GM12878 (cell line): ENCODE data around the gene MRPS18B. TPM values are rescaled to one million over a fixed set of nuclear protein-coding genes. Genes with fewer than 3 reads are reported as not detected.

Experiments used
- ATAC-seq: fragments of 200-7000 bp; cut with Tn5 transposase; 3 replicates; pipeline ENCODE4 v1.9.1; 2020; ENCODE audit warnings: mild to moderate bottlenecking, moderate library complexity
- BruUV-seq: library from RNA; stranded (reverse); fragments of 400-500 nt; replicated peaks from 2 replicates; lab custom pipeline; 2021; lab: Mats Ljungman, UMichigan
- CTCF ChIA-PET: fragments of 300-600 bp; sonication (Branson Sonifier 250); formaldehyde crosslinking; extraction: SDS; loops from one replicate; lab custom pipeline; 2021; ENCODE audit warnings: inconsistent platforms; lab: Yijun Ruan, JAX
- POLR2A ChIA-PET: fragments of 350-600 bp; formaldehyde crosslinking; extraction: SDS; loops from one replicate; lab custom pipeline; 2021; ENCODE audit warnings: inconsistent platforms; lab: Charles Lee
- RAD21 ChIA-PET: fragments of 300-600 bp; sonication (Branson Sonifier 250); formaldehyde crosslinking; loops from one replicate; lab custom pipeline; 2023; ENCODE audit warnings: antibody characterized with exemption; ENCODE audit not compliant: unreplicated experiment; lab: Charles Lee
- SMC1A ChIA-PET: fragments of 300-600 bp; sonication (Branson Sonifier 250); formaldehyde crosslinking; loops from one replicate; lab custom pipeline; 2023; ENCODE audit not compliant: unreplicated experiment, uncharacterized antibody; lab: Charles Lee
- DNase-seq: peaks from one replicate; pipeline ENCODE4 v3.0.0-alpha.2; 2011; ENCODE audit warnings: low read depth, low spot score
- FAIRE-seq: peaks from 3 replicates; lab custom pipeline; 2011; peaks lifted over from hg19 to GRCh38; lab: Jason Lieb, UNC
- H2AFZ ChIP-seq: 2 replicates; pipeline ENCODE4 v1.6.0; 2011; ENCODE audit warnings: low read depth, low read length, control low read depth; ENCODE audit not compliant: control insufficient read depth
- H3K27ac ChIP-seq: 2 replicates; pipeline ENCODE4 v1.5.1; 2011; ENCODE audit warnings: control low read depth; ENCODE audit not compliant: control insufficient read depth, insufficient read depth
- H3K27me3 ChIP-seq, 2 experiments: replicated peaks in 1 of 2; 2 replicates each; pipeline versions ENCODE4 v1.6.0 to v1.6.1; 2011; ENCODE audit warnings: low read length in 1 of 2; ENCODE audit not compliant: control insufficient read depth in 2 of 2, insufficient read depth in 2 of 2
- H3K36me3 ChIP-seq, 2 experiments: 2 replicates each; pipeline ENCODE4 v1.5.1; 2011; ENCODE audit warnings: low read length in 1 of 2; ENCODE audit not compliant: control insufficient read depth in 2 of 2, insufficient read depth in 2 of 2
- H3K4me1 ChIP-seq: 2 replicates; pipeline ENCODE4 v1.6.1; 2011; ENCODE audit warnings: mild to moderate bottlenecking, low read length, moderate library complexity, mixed read lengths; ENCODE audit not compliant: control insufficient read depth, insufficient read depth
- H3K4me2 ChIP-seq: 2 replicates; pipeline ENCODE4 v1.6.0; 2011; ENCODE audit warnings: control low read depth; ENCODE audit not compliant: control insufficient read depth, insufficient read depth
- H3K4me3 ChIP-seq: fragments of 200-600 bp; sonication (generic); 2 replicates; pipeline ENCODE4 v1.5.1; 2016
- H3K79me2 ChIP-seq: 2 replicates; pipeline ENCODE4 v1.6.0; 2011; ENCODE audit warnings: low read length; ENCODE audit not compliant: control insufficient read depth, insufficient read depth
- H3K9ac ChIP-seq: 2 replicates; pipeline ENCODE4 v1.8.0; 2011; ENCODE audit warnings: low read length, control low read depth, mixed read lengths; ENCODE audit not compliant: control insufficient read depth, insufficient read depth
- H3K9me3 ChIP-seq: replicated peaks from 3 replicates; pipeline ENCODE4 v1.5.1; 2011; ENCODE audit warnings: mild to moderate bottlenecking, low read length; ENCODE audit not compliant: control insufficient read depth, insufficient read depth
- H4K20me1 ChIP-seq: 2 replicates; pipeline ENCODE4 v1.6.0; 2011; ENCODE audit not compliant: control insufficient read depth, insufficient read depth
- CBX3 ChIP-seq: fragments of 200-600 bp; sonication (generic); IDR thresholded peaks from 2 replicates; pipeline ENCODE4 v1.6.1; 2016; ENCODE audit warnings: low read depth, borderline replicate concordance
- ETV6 ChIP-seq, 2 experiments: fragments of 450-650 bp in 1 of 2; IDR thresholded peaks in 1 of 2; conservative IDR thresholded peaks in 1 of 2; 2 replicates each; pipeline ENCODE4 v1.6.1; 2014; ENCODE audit warnings: antibody characterized with exemption in 1 of 2, borderline replicate concordance in 1 of 2, low read depth in 1 of 2, mild to moderate bottlenecking in 1 of 2, moderate library complexity in 1 of 2
- HDAC2 ChIP-seq: fragments of 200-600 bp; sonication (generic); IDR thresholded peaks from 2 replicates; pipeline ENCODE4 v1.6.1; 2017
- IKZF2 ChIP-seq, 2 experiments: fragments of 450-650 bp; IDR thresholded peaks; 2 replicates each; pipeline ENCODE4 v1.6.1; 2017; ENCODE audit warnings: mild to moderate bottlenecking in 2 of 2, moderate library complexity in 2 of 2
- KLF5 ChIP-seq: fragments of 450-650 bp; IDR thresholded peaks from 2 replicates; pipeline ENCODE4 v1.6.1; 2014; ENCODE audit warnings: mild to moderate bottlenecking; ENCODE audit not compliant: partially characterized antibody
- NR2C2 ChIP-seq: IDR thresholded peaks from 2 replicates; pipeline ENCODE4 v1.6.1; 2011; ENCODE audit warnings: borderline replicate concordance, low read depth; ENCODE audit not compliant: control insufficient read depth, insufficient read length
- SPI1 ChIP-seq: IDR thresholded peaks from 2 replicates; pipeline ENCODE4 v1.6.1; 2011; ENCODE audit warnings: low read depth, mild to moderate bottlenecking, low read length, moderate library complexity, borderline replicate concordance; ENCODE audit not compliant: insufficient read depth
- STAT1 ChIP-seq: fragments of 450-650 bp; conservative IDR thresholded peaks from 2 replicates; pipeline ENCODE4 v1.6.1; 2014; ENCODE audit warnings: antibody characterized with exemption, mild to moderate bottlenecking
- TAF1 ChIP-seq: IDR thresholded peaks from 2 replicates; pipeline ENCODE4 v1.6.1; 2011; ENCODE audit warnings: mild to moderate bottlenecking, low read depth, low read length, borderline replicate concordance
- YY1 ChIP-seq: IDR thresholded peaks from 2 replicates; pipeline ENCODE4 v1.6.1; 2011; ENCODE audit warnings: low read depth, mild to moderate bottlenecking, low read length
- ZNF207 ChIP-seq: fragments of 450-650 bp; IDR thresholded peaks from 2 replicates; pipeline ENCODE4 v1.6.1; 2014; ENCODE audit warnings: antibody characterized with exemption, mild to moderate bottlenecking, borderline replicate concordance
- WGBS: methylation state at CpG from one replicate; pipeline ENCODE4 v1.1.6; 2016; ENCODE audit warnings: low lambda C conversion rate; ENCODE audit not compliant: insufficient replicate concordance, insufficient coverage; ENCODE audit errors: missing lambda C conversion rate; 5-methylcytosine and 5-hydroxymethylcytosine counted together
- in situ Hi-C: fragments of 300-500 bp; cut with MboI; formaldehyde crosslinking; loops from 9 replicates; pipeline ENCODE4 v1.14.3; 2018; ENCODE audit warnings: mixed read lengths
- intact Hi-C: fragments of 100-400 bp; cut with micrococcal nuclease; formaldehyde crosslinking; loops from one replicate; pipeline ENCODE4 v1.14.2; 2022; ENCODE audit not compliant: unreplicated experiment
- polyA plus RNA-seq, 11 experiments: library from polyadenylated mRNA; depleted of rRNA in 4 of 11; unstranded in 6 of 11; stranded (reverse) in 5 of 11; fragments of >200 nt; fragmentation: Nextera tagmentation in 4 of 11; fragmentation: Illumina TruSeq in 1 of 11; extraction: Ambion mirVana in 4 of 11; extraction: Trizol in 1 of 11; gene quantifications; 1 replicate in 1 of 11; 2 replicates in 10 of 11; pipeline versions ENCODE4 v1.2.1 to v1.2.3, GENCODE V29; 2011 to 2016; ENCODE audit warnings: inconsistent platforms in 2 of 11, missing spikeins in 2 of 11, low read depth in 1 of 11
- total RNA-seq, 4 experiments: library from RNA; depleted of rRNA in 3 of 4; stranded (reverse); fragments of >200 nt in 3 of 4; fragmentation: Illumina TruSeq in 1 of 4; extraction: Trizol in 1 of 4; gene quantifications; 2 replicates each; pipeline versions ENCODE4 v1.2.1 to v1.2.3, GENCODE V29; 2013 to 2021
- TF ChIP-seq, protein P1 (sequence below): fragments of 450-650 bp; IDR thresholded peaks from 2 replicates; pipeline ENCODE4 v1.6.1; 2018; ENCODE audit warnings: mild to moderate bottlenecking, low read depth, moderate library complexity; ENCODE audit not compliant: partially characterized antibody
- TF ChIP-seq, protein P2 (sequence below): fragments of 450-650 bp; IDR thresholded peaks from 2 replicates; pipeline ENCODE4 v1.6.1; 2016; ENCODE audit warnings: mild to moderate bottlenecking, moderate library complexity, borderline replicate concordance
- TF ChIP-seq, protein P3 (sequence below): IDR thresholded peaks from 2 replicates; pipeline ENCODE4 v1.6.1; 2012; ENCODE audit warnings: low read depth, low read length, improper control_type of control experiment

Gene MRPS18B
- total and polyA plus RNA-seq, 10 of the 15 experiments (the other 5 are each of a cell fraction or from before 2014, with no cell fraction given): 80.9 to 259 (median 140) TPM

- TF ChIP-seq, protein P1, sequence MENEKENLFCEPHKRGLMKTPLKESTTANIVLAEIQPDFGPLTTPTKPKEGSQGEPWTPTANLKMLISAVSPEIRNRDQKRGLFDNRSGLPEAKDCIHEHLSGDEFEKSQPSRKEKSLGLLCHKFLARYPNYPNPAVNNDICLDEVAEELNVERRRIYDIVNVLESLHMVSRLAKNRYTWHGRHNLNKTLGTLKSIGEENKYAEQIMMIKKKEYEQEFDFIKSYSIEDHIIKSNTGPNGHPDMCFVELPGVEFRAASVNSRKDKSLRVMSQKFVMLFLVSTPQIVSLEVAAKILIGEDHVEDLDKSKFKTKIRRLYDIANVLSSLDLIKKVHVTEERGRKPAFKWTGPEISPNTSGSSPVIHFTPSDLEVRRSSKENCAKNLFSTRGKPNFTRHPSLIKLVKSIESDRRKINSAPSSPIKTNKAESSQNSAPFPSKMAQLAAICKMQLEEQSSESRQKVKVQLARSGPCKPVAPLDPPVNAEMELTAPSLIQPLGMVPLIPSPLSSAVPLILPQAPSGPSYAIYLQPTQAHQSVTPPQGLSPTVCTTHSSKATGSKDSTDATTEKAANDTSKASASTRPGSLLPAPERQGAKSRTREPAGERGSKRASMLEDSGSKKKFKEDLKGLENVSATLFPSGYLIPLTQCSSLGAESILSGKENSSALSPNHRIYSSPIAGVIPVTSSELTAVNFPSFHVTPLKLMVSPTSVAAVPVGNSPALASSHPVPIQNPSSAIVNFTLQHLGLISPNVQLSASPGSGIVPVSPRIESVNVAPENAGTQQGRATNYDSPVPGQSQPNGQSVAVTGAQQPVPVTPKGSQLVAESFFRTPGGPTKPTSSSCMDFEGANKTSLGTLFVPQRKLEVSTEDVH: no peak
- TF ChIP-seq CBX3 (no peak), TAF1 (no peak), HDAC2 (no peak)
These were observed 49.4 kb upstream of the MRPS18B start (continued) for GRCh38 chr6:30568245-30568644.

DNA sequence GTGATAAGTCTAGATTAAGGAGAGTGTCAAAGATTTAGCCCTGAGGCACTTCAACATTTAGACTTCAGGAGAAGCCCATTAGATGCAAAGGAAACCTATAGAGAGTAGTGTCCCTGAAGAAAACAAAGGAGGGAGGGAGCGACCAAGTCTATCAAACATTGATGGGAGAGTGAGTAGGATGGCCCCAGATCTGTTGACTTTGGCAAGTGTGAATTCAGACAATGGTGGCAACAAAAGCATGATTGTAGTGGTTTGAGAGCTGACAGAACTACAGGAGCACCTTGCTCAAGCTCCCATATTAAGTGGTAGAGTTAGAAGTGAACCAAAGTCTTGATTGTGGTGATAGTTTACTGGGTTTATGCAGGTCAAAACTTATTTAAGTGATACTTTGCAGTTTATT lies 47.4 kb upstream of the MRPS18B start:
- intact Hi-C loops: loop anchor here (2.0 kb wide), 1 partner anchor 13 kb away; the partner anchor contains the start of genes GNL1 and PRR3
- FAIRE-seq: no peak
- TF ChIP-seq KLF5 (no peak), YY1 (no peak), STAT1 (no peak), IKZF2 (IDR thresholded peaks at IDR 0.05) (no peak), ETV6 (conservative IDR thresholded peaks at IDR 0.05 in 1 of 2, IDR thresholded peaks at IDR 0.05 in 1 of 2; ENCODE audit: borderline replicate concordance in 1 of 2, low read depth in 1 of 2) (no peak), SPI1 (no peak), ZNF207 (no peak), NR2C2 (no peak)
- TF ChIP-seq, protein P2, sequence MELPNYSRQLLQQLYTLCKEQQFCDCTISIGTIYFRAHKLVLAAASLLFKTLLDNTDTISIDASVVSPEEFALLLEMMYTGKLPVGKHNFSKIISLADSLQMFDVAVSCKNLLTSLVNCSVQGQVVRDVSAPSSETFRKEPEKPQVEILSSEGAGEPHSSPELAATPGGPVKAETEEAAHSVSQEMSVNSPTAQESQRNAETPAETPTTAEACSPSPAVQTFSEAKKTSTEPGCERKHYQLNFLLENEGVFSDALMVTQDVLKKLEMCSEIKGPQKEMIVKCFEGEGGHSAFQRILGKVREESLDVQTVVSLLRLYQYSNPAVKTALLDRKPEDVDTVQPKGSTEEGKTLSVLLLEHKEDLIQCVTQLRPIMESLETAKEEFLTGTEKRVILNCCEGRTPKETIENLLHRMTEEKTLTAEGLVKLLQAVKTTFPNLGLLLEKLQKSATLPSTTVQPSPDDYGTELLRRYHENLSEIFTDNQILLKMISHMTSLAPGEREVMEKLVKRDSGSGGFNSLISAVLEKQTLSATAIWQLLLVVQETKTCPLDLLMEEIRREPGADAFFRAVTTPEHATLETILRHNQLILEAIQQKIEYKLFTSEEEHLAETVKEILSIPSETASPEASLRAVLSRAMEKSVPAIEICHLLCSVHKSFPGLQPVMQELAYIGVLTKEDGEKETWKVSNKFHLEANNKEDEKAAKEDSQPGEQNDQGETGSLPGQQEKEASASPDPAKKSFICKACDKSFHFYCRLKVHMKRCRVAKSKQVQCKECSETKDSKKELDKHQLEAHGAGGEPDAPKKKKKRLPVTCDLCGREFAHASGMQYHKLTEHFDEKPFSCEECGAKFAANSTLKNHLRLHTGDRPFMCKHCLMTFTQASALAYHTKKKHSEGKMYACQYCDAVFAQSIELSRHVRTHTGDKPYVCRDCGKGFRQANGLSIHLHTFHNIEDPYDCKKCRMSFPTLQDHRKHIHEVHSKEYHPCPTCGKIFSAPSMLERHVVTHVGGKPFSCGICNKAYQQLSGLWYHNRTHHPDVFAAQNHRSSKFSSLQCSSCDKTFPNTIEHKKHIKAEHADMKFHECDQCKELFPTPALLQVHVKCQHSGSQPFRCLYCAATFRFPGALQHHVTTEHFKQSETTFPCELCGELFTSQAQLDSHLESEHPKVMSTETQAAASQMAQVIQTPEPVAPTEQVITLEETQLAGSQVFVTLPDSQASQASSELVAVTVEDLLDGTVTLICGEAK: no peak
- TF ChIP-seq, protein P3, sequence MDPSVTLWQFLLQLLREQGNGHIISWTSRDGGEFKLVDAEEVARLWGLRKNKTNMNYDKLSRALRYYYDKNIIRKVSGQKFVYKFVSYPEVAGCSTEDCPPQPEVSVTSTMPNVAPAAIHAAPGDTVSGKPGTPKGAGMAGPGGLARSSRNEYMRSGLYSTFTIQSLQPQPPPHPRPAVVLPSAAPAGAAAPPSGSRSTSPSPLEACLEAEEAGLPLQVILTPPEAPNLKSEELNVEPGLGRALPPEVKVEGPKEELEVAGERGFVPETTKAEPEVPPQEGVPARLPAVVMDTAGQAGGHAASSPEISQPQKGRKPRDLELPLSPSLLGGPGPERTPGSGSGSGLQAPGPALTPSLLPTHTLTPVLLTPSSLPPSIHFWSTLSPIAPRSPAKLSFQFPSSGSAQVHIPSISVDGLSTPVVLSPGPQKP: no peak

More for the DNA sequence above, 47.4 kb upstream of the MRPS18B start:
- ChIA-PET POLR2A (interaction anchor here (0.6 to 2.5 kb wide), 3 partner anchors 14 to 76 kb away, joined by 3 to 25 read pairs (median 8); partner anchors contain the start of genes GNL1, MRPS18B and PRR3), SMC1A (interaction anchor here (1.0 to 2.3 kb wide), 6 partner anchors 12 to 86 kb away, joined by 3 to 18 read pairs (median 4); partner anchors contain the start of gene PRR3), CTCF (interaction anchor here (0.6 to 2.6 kb wide), 11 partner anchors 14 to 108 kb away, joined by 3 to 25 read pairs (median 5); partner anchors contain the start of genes GNL1 and PRR3), RAD21 (interaction anchor here (0.6 to 2.2 kb wide), 6 partner anchors 13 to 648 kb away, joined by 3 to 11 read pairs (median 5); partner anchors contain the start of gene PRR3)
- Histone ChIP-seq H3K4me3 (peak overlapping the region; percentile 89; the same call in 1 of the 2 replicates), H3K36me3 (no peaks in the 10 kb centered on the region; a peak in 2 of 4 replicates), H3K4me1 (peaks cover 15% of the 10 kb centered on the region), H4K20me1 (peaks cover 3% of the 10 kb centered on the region; the same call in 1 of the 2 replicates), H2AFZ (peak overlapping the region; percentile 93), H3K27me3 (no peaks in the 10 kb centered on the region), H3K79me2 (peaks cover 39% of the 10 kb centered on the region), H3K27ac (no peak overlapping the region), H3K9ac (peak overlapping the region; percentile 93), H3K9me3 (no peaks in the 10 kb centered on the region), H3K4me2 (peak overlapping the region; percentile 98)
- ATAC-seq: no peak
- DNase-seq: no peak
- WGBS: 31% methylated on average over 1 of the region's 1 CpG
- in situ Hi-C loops: no loop called here
- BruUV-seq: no TSS peak
